ENCODE measurements around the gene CEP120.
A peak's percentile ranks its signal among the peaks of the same experiment; 100 is the strongest.
"Not testable (repeated sequence)": the region's sequence is repeated elsewhere in the genome, so short reads cannot be mapped to it uniquely, and the experiment has no call there.

The CEP120 gene

DNA sequence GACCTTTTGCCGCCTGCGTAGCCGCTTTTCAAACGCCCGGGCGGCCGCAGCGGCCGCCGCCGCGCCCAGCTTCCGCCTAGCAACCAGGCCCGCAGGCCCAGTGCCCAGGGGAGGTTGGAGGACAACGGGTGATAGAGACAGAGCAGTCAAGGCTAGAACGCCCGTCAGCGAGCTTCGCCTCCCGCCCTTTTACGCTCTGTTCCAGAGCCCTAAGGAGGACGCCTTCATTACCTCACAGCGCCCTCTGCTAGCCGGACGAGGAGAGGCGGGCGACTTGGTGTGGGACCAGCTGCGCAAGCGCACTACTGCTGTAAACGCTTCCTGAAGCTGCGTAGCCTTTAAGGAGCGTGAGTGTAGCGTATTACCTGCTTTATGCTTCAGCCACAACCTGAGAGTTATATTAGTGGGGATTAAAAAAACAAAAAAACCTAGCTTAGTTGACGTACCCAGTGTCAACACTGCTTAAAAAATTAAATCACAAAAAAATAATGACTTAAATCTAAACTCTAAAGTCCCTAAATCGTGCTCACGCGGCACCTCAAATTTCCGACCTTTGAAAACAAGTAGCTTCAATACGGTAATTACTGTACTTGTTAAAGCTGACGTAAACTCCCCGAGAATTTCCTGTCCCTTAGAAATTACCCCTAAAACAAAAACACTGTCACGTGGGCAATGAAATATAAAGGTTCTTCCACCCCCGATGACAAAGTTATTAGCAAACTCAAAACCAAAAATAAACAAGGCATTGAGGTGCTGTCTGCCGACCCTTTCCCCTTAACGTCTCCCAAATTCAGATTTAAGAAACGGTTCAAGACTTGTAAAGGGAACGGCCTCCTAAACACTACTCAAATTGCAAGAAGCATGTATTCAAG is at the start of gene CEP120:
Gene CEP120, minus strand, starts transcription at position 126 of the 872 bp plus-strand sequence. CDS start 405 bp downstream, outside the sequence.
- peak within 1 kb of the TSS; percentile 86 for H3K9ac ChIP-seq (ENCODE audit: low read depth, low read length)
- H3K36me3 ChIP-seq (ENCODE audit: insufficient read depth, low read depth, low read length), result no peaks in the 10 kb centered on the region; the same call in 1 of the 2 replicates
- H3K4me3 ChIP-seq (ENCODE audit: low read length), result peak within 1 kb of the TSS; percentile 99
- no peaks in the 10 kb centered on the region for H3K9me3 ChIP-seq (ENCODE audit: insufficient read depth, low read depth, low read length)
- H3K4me1 ChIP-seq (ENCODE audit: insufficient read depth, low read length), result peaks cover 12% of the 10 kb centered on the region; the same call in 1 of the 2 replicates
- H3K27me3 ChIP-seq (ENCODE audit: insufficient read depth, low read length), result no peaks in the 10 kb centered on the region; the same call in 1 of the 2 replicates
- H3K27ac ChIP-seq (ENCODE audit: low read length), result peak within 1 kb of the TSS; percentile 31

GRCh38 chr5:123472150-123472924 is 49.1 kb upstream of the CEP120 start:
- Histone ChIP-seq H3K4me3 (ENCODE audit: low read length) (no peak overlapping the region), H3K36me3 (ENCODE audit: insufficient read depth, low read depth, low read length) (no peaks in the 10 kb centered on the region), H3K27ac (ENCODE audit: low read length) (no peak overlapping the region), H3K9me3 (ENCODE audit: insufficient read depth, low read depth, low read length) (no peaks in the 10 kb centered on the region), H3K27me3 (ENCODE audit: insufficient read depth, low read length) (no peaks in the 10 kb centered on the region), H3K9ac (ENCODE audit: low read depth, low read length) (no peak overlapping the region), H3K4me1 (ENCODE audit: insufficient read depth, low read length) (peaks cover 8% of the 10 kb centered on the region; the same call in 1 of the 2 replicates)

- Histone ChIP-seq H3K4me1 (ENCODE audit: insufficient read depth, low read length) (peaks cover 8% of the 10 kb centered on the region; the same call in 1 of the 2 replicates), H3K9ac (ENCODE audit: low read depth, low read length) (no peak overlapping the region), H3K36me3 (ENCODE audit: insufficient read depth, low read depth, low read length) (no peaks in the 10 kb centered on the region), H3K4me3 (ENCODE audit: low read length) (no peak overlapping the region), H3K27ac (ENCODE audit: low read length) (no peak overlapping the region), H3K27me3 (ENCODE audit: insufficient read depth, low read length) (no peaks in the 10 kb centered on the region), H3K9me3 (ENCODE audit: insufficient read depth, low read depth, low read length) (no peaks in the 10 kb centered on the region)
Observed at GRCh38 chr5:123471385-123471784, 48.2 kb upstream of the CEP120 start.

DNA sequence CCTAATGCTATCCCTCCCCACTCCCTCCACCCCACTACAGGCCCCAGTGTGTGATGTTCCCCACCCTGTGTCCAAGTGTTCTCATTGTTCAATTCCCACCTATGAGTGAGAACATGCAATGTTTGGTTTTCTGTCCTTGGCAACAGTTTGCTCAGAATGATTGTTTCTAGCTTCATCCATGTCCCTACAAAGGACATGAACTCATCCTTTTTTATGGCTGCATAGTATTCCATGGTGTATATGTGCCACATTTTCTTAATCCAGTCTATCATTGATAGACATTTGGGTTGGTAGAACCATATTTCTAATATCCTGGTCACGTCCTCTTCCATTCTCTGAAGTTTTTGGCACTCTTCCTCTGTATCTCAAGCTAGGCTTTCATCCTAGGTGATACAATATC is 43.6 kb upstream of the CEP120 start:
- not testable (repeated sequence) for H3K36me3 ChIP-seq (ENCODE audit: insufficient read depth, low read depth, low read length); H3K27me3 ChIP-seq (ENCODE audit: insufficient read depth, low read length); H3K4me3 ChIP-seq (ENCODE audit: low read length); H3K4me1 ChIP-seq (ENCODE audit: insufficient read depth, low read length); H3K9me3 ChIP-seq (ENCODE audit: insufficient read depth, low read depth, low read length); H3K27ac ChIP-seq (ENCODE audit: low read length); H3K9ac ChIP-seq (ENCODE audit: low read depth, low read length)

DNA sequence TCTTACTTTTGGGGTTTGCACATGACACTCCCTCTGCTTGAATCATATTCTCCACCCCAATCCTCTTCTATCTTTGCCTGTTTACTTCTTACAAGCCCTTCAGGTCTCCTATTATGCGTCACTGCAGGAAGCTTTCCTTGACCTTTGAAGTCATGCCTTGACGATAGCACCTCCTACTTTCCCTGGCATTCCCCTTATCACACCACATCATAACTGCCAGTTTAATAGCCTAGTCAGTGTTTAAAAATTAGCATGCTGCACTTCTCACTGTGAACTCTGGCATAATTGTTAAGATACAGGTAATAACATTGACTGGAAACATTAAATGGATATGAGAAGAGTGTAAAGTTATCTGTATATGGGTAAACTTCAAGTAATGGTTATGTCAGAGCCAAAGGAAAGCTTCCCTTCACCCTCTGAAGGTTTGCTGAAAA is 37.1 kb upstream of the CEP120 start:
- Histone ChIP-seq H3K4me3 (ENCODE audit: low read length) (no peak overlapping the region), H3K4me1 (ENCODE audit: insufficient read depth, low read length) (peaks cover 9% of the 10 kb centered on the region; the same call in 1 of the 2 replicates), H3K27ac (ENCODE audit: low read length) (no peak overlapping the region), H3K9me3 (ENCODE audit: insufficient read depth, low read depth, low read length) (no peaks in the 10 kb centered on the region), H3K9ac (ENCODE audit: low read depth, low read length) (no peak overlapping the region), H3K36me3 (ENCODE audit: insufficient read depth, low read depth, low read length) (no peaks in the 10 kb centered on the region), H3K27me3 (ENCODE audit: insufficient read depth, low read length) (no peaks in the 10 kb centered on the region)

GRCh38 chr5:123458994-123459393 is 35.8 kb upstream of the CEP120 start:
- not testable (repeated sequence) for H3K9ac ChIP-seq (ENCODE audit: low read depth, low read length); H3K4me3 ChIP-seq (ENCODE audit: low read length); H3K36me3 ChIP-seq (ENCODE audit: insufficient read depth, low read depth, low read length); H3K27ac ChIP-seq (ENCODE audit: low read length); H3K9me3 ChIP-seq (ENCODE audit: insufficient read depth, low read depth, low read length); H3K27me3 ChIP-seq (ENCODE audit: insufficient read depth, low read length)
- H3K4me1 ChIP-seq (ENCODE audit: insufficient read depth, low read length), result peaks cover 12% of the 10 kb centered on the region

DNA sequence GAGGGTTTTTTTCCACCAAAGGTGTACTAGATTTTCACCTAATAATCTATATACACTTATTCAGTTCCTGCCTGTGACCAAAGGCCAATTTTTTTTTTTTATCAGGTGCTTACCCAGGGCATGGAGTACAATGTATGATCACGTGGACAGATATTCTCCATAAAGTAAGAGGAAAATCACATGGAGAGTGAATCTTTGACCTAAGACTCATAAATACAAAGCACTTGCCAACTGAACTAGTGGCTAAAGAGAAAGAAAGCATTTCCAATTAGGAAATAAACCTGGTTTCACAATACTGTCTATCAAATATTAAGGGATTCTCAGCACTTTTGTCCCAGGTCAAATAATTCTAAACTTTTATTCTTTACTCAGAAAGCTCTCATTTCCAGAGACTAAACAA is 33.0 kb upstream of the CEP120 start:
- Histone ChIP-seq H3K27me3 (ENCODE audit: insufficient read depth, low read length) (no peaks in the 10 kb centered on the region), H3K9me3 (ENCODE audit: insufficient read depth, low read depth, low read length) (no peaks in the 10 kb centered on the region), H3K4me1 (ENCODE audit: insufficient read depth, low read length) (peaks cover 17% of the 10 kb centered on the region), H3K27ac (ENCODE audit: low read length) (no peak overlapping the region), H3K36me3 (ENCODE audit: insufficient read depth, low read depth, low read length) (no peaks in the 10 kb centered on the region), H3K9ac (ENCODE audit: low read depth, low read length) (no peak overlapping the region), H3K4me3 (ENCODE audit: low read length) (no peak overlapping the region)

DNA sequence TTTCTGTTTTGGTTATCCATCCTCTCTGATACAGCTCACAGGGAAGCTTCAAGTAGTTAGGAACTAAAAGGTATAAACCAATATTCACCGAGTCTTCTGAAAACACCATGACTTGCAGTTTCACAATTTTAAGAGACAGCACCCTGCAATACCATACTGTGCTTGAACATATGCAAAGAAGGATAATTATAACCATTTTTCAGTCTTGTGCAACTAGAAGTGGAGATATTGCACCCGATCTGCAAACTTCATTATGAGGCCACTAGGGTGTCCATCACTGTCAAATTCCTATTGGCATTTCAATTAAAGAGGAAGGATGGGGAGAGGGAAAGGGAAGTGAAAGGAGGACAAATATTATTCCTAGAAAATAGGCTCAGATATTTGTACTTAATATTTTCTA is 32.4 kb upstream of the CEP120 start:
- Histone ChIP-seq H3K27ac (ENCODE audit: low read length) (no peak overlapping the region), H3K27me3 (ENCODE audit: insufficient read depth, low read length) (no peaks in the 10 kb centered on the region), H3K4me1 (ENCODE audit: insufficient read depth, low read length) (peaks cover 15% of the 10 kb centered on the region), H3K4me3 (ENCODE audit: low read length) (no peak overlapping the region), H3K9me3 (ENCODE audit: insufficient read depth, low read depth, low read length) (no peaks in the 10 kb centered on the region), H3K36me3 (ENCODE audit: insufficient read depth, low read depth, low read length) (no peaks in the 10 kb centered on the region), H3K9ac (ENCODE audit: low read depth, low read length) (no peak overlapping the region)

DNA sequence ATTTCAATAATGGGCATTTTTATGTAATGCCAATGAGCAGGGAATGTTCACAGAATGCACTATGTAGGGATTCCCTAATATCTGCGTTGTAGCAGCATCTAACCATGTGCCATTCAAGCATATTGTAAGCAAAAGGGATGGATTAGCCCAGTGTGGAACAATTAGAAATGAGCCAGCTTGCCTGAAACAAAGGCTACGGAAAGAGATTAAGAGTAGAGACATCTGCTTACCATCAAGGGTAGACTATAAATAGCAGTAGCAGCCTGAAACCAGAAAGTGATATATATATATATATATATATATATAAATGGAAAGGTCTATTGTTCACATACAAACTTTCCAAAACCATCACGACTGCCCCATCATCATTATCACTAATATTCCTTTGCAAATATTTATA is 31.9 kb upstream of the CEP120 start:
- Histone ChIP-seq H3K9me3 (ENCODE audit: insufficient read depth, low read depth, low read length) (no peaks in the 10 kb centered on the region), H3K4me3 (ENCODE audit: low read length) (no peak overlapping the region), H3K4me1 (ENCODE audit: insufficient read depth, low read length) (peaks cover 10% of the 10 kb centered on the region), H3K36me3 (ENCODE audit: insufficient read depth, low read depth, low read length) (no peaks in the 10 kb centered on the region), H3K27ac (ENCODE audit: low read length) (no peak overlapping the region), H3K9ac (ENCODE audit: low read depth, low read length) (no peak overlapping the region), H3K27me3 (ENCODE audit: insufficient read depth, low read length) (no peaks in the 10 kb centered on the region)

- Histone ChIP-seq H3K36me3 (ENCODE audit: insufficient read depth, low read depth, low read length) (no peaks in the 10 kb centered on the region), H3K27me3 (ENCODE audit: insufficient read depth, low read length) (no peaks in the 10 kb centered on the region)
Observed at GRCh38 chr5:123454259-123454911, 31.2 kb upstream of the CEP120 start.

GRCh38 chr5:123452401-123452800 is 29.2 kb upstream of the CEP120 start:
- Histone ChIP-seq H3K27ac (ENCODE audit: low read length) (no peak overlapping the region), H3K9ac (ENCODE audit: low read depth, low read length) (no peak overlapping the region), H3K4me3 (ENCODE audit: low read length) (no peak overlapping the region), H3K36me3 (ENCODE audit: insufficient read depth, low read depth, low read length) (no peaks in the 10 kb centered on the region), H3K9me3 (ENCODE audit: insufficient read depth, low read depth, low read length) (no peaks in the 10 kb centered on the region), H3K4me1 (ENCODE audit: insufficient read depth, low read length) (peaks cover 8% of the 10 kb centered on the region), H3K27me3 (ENCODE audit: insufficient read depth, low read length) (no peaks in the 10 kb centered on the region)

More at GRCh38 chr5:123454259-123454911, 31.2 kb upstream of the CEP120 start:
- peaks cover 8% of the 10 kb centered on the region for H3K4me1 ChIP-seq (ENCODE audit: insufficient read depth, low read length)
- no peaks in the 10 kb centered on the region for H3K9me3 ChIP-seq (ENCODE audit: insufficient read depth, low read depth, low read length)
- H3K27ac ChIP-seq (ENCODE audit: low read length), result no peak overlapping the region
- H3K4me3 ChIP-seq (ENCODE audit: low read length), result no peak overlapping the region
- no peak overlapping the region for H3K9ac ChIP-seq (ENCODE audit: low read depth, low read length)
